Bone marrow (tissue), 2 donors: ENCODE measurements around the gene IL19.
"Not testable (repeated sequence)": the region's sequence is repeated elsewhere in the genome, so short reads cannot be mapped to it uniquely, and the experiment has no call there.

Source experiments
- DNase-seq, 2 donors: peaks; one replicate each; lab custom pipeline; 2025; lab: John Stamatoyannopoulos, UW

Gene IL19

GRCh38 chr1:206833801-206834200 is 63.2 kb downstream of the IL19 start:
- DNase-seq = no peak

- DNase-seq = no peak
These were observed 63.6 kb downstream of the IL19 start for GRCh38 chr1:206834217-206834616.

GRCh38 chr1:206834711-206835110 is 64.1 kb downstream of the IL19 start:
- DNase-seq = no peak

GRCh38 chr1:206835186-206835585 is 64.6 kb downstream of the IL19 start:
- DNase-seq = no peak

- DNase-seq = no peak
These were observed 65.5 kb downstream of the IL19 start for GRCh38 chr1:206836111-206836510.

- no peak for DNase-seq
These were observed 68.5 kb downstream of the IL19 start for GRCh38 chr1:206839006-206839560.

- DNase-seq = no peak
These were observed 69.3 kb downstream of the IL19 start for GRCh38 chr1:206839857-206840256.

GRCh38 chr1:206841609-206842323 is 71.2 kb downstream of the IL19 start:
- no peak for DNase-seq

GRCh38 chr1:206842854-206843253 is 72.3 kb downstream of the IL19 start:
- DNase-seq = no peak

GRCh38 chr1:206843626-206844025 is 73.1 kb downstream of the IL19 start:
- DNase-seq = no peak

GRCh38 chr1:206846487-206846886 is 75.9 kb downstream of the IL19 start:
- DNase-seq = no peak

GRCh38 chr1:206847337-206847834 is 76.8 kb downstream of the IL19 start:
- DNase-seq = no peak

GRCh38 chr1:206847946-206848345 is 77.4 kb downstream of the IL19 start:
- DNase-seq = no peak

GRCh38 chr1:206850401-206850800 is 79.8 kb downstream of the IL19 start:
- DNase-seq = no peak

- no peak for DNase-seq
These were observed 80.9 kb downstream of the IL19 start for GRCh38 chr1:206851341-206852010.

- not testable (repeated sequence) for DNase-seq
These were observed 82.1 kb downstream of the IL19 start for GRCh38 chr1:206852662-206853061.

- DNase-seq = not testable (repeated sequence)
These were observed 83.1 kb downstream of the IL19 start for GRCh38 chr1:206853696-206854095.

- DNase-seq = no peak
These were observed 84.0 kb downstream of the IL19 start for GRCh38 chr1:206854401-206855129.

- DNase-seq = no peak
These were observed 85.3 kb downstream of the IL19 start for GRCh38 chr1:206855859-206856258.

GRCh38 chr1:206856674-206857464 is 86.3 kb downstream of the IL19 start:
- no peak for DNase-seq

GRCh38 chr1:206859082-206859521 is 88.5 kb downstream of the IL19 start:
- DNase-seq = no peak

- DNase-seq = no peak
These were observed 89.6 kb downstream of the IL19 start for GRCh38 chr1:206860165-206860564.
